ENCODE measurements around the gene TYK2. TPM values are rescaled to one million over a fixed set of nuclear protein-coding genes. Genes with fewer than 3 reads are reported as not detected.

The TYK2 gene
- total and polyA plus RNA-seq, 9 donors = 55.4 to 118 (median 78.9) TPM

- Histone ChIP-seq H3K9me3 (no peaks in the 10 kb centered on the region), H3K4me3 (no peak overlapping the region), H3K4me1 (ENCODE audit: insufficient read depth) (peaks cover 11% of the 10 kb centered on the region), H3K27ac (no peak overlapping the region), H3K27me3 (peaks cover 8% of the 10 kb centered on the region), H3K36me3 (no peaks in the 10 kb centered on the region)
- TF ChIP-seq CTCF (IDR thresholded peaks at IDR 0.05) (no peak), EP300 (IDR thresholded peaks at IDR 0.05) (no peak), POLR2A (IDR thresholded peaks at IDR 0.05) (no peak)
- 63 to 72% (median 66%) methylated on average over 3 of the region's 3 CpGs for WGBS, 3 donors
- intact Hi-C loops (cut with DNase I) = no loop called here
- no peak for DNase-seq
Observed at GRCh38 chr19:10422846-10423245, 42.5 kb upstream of the TYK2 start.

- TF ChIP-seq EP300 (IDR thresholded peaks at IDR 0.05) (no peak), CTCF (IDR thresholded peaks at IDR 0.05) (no peak), POLR2A (IDR thresholded peaks at IDR 0.05) (no peak)
- Histone ChIP-seq H3K4me1 (ENCODE audit: insufficient read depth) (peaks cover 11% of the 10 kb centered on the region), H3K36me3 (no peaks in the 10 kb centered on the region), H3K27ac (no peak overlapping the region), H3K4me3 (no peak overlapping the region), H3K9me3 (no peaks in the 10 kb centered on the region), H3K27me3 (peaks cover 8% of the 10 kb centered on the region)
- WGBS, 3 donors = 29 to 44% (median 30%) methylated on average over 4 of the region's 4 CpGs
- no peak for DNase-seq
- intact Hi-C loops (cut with DNase I) = no loop called here
Observed at GRCh38 chr19:10422046-10422461, 41.7 kb upstream of the TYK2 start.

- H3K36me3 ChIP-seq = no peaks in the 10 kb centered on the region
- H3K9me3 ChIP-seq = no peaks in the 10 kb centered on the region
- TF ChIP-seq CTCF (IDR thresholded peaks at IDR 0.05) (no peak), EP300 (IDR thresholded peaks at IDR 0.05) (no peak), POLR2A (IDR thresholded peaks at IDR 0.05) (no peak)
- H3K27me3 ChIP-seq = peaks cover 8% of the 10 kb centered on the region
- 22 to 29% (median 27%) methylated on average over 13 to 17 of the region's 17 CpGs for WGBS, 3 donors
- no peak overlapping the region for H3K27ac ChIP-seq
- no peak overlapping the region for H3K4me3 ChIP-seq
- DNase-seq = no peak
- intact Hi-C loops (cut with DNase I) = no loop called here
- H3K4me1 ChIP-seq (ENCODE audit: insufficient read depth) = peaks cover 15% of the 10 kb centered on the region
Observed at GRCh38 chr19:10421240-10422045, 41.1 kb upstream of the TYK2 start.

- Histone ChIP-seq H3K4me1 (ENCODE audit: insufficient read depth) (peaks cover 15% of the 10 kb centered on the region), H3K27ac (no peak within 1 kb of the TSS), H3K27me3 (peaks cover 8% of the 10 kb centered on the region), H3K4me3 (no peak within 1 kb of the TSS), H3K36me3 (no peaks in the 10 kb centered on the region), H3K9me3 (no peaks in the 10 kb centered on the region)
- DNase-seq = no peak
- WGBS, 3 donors = 0 to 1% (median 1%) methylated on average over 58 to 104 of the region's 104 CpGs
- no peak for TF ChIP-seq CTCF (IDR thresholded peaks at IDR 0.05)
- TF ChIP-seq POLR2A (IDR thresholded peaks at IDR 0.05) = no peak
- TF ChIP-seq EP300 (IDR thresholded peaks at IDR 0.05) = no peak
- intact Hi-C loops (cut with DNase I) = no loop called here
Observed at GRCh38 chr19:10420444-10421239, 40.3 kb upstream of the TYK2 start, which contains the start of gene PDE4A. Gene PDE4A (plus strand): TSS chr19:10420538. CDS start chr19:10420765, 227 bp downstream.

All from ovary (tissue), 9 donors.